ENCODE data around the gene DUSP5. TPM values are rescaled to one million over a fixed set of nuclear protein-coding genes. Genes with fewer than 3 reads are reported as not detected.

Gene DUSP5, protein sequence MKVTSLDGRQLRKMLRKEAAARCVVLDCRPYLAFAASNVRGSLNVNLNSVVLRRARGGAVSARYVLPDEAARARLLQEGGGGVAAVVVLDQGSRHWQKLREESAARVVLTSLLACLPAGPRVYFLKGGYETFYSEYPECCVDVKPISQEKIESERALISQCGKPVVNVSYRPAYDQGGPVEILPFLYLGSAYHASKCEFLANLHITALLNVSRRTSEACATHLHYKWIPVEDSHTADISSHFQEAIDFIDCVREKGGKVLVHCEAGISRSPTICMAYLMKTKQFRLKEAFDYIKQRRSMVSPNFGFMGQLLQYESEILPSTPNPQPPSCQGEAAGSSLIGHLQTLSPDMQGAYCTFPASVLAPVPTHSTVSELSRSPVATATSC
- 100 to 1,000 TPM in 1 of 2 donors, 10 to 100 TPM in 1; 91.9 to 147 TPM for total RNA-seq
- 57.8 to 215 reads per million in 2 donors for total RNA-seq

DNA sequence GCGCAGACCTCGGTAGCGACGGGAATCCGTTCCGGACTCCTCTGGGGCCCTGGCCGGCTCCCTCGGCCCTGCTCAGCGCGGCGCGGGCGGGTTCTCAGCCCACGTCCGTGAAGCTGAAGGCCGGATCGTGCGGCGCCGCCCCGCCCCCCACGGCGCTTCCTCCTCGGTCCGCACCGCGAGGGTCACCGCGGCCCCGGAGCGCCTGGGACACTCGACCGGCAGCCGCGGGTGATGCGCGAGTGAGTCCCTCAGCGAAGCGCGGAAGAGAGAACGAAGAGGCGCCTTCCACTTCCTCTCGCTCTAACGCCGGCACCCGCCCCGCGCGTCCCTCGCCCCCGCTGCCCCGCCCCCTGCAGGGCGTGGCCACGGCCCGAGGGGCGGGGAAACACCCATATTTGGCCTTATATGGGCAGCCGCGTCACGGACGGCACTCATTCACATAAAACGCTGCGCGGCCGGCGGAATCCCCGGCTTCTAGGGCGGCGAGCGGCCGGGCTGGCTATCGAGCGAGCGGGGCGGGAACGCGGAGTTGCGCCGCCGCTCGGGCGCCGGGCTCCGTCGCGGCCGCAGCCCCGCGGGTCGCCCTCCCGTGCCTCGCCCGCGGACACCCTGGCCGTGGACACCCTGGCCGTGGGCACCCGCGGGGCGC, at the start of gene DUSP5:
Gene DUSP5 (plus strand): TSS at position 470 of the 649 bp plus-strand sequence. CDS start 215 bp downstream, outside the sequence.
- H3K4me1 Mint-ChIP-seq: peaks cover 57% of the 10 kb centered on the region
- H3K27ac Mint-ChIP-seq: peak within 1 kb of the TSS; percentile 97
- DNase-seq: peak; percentile 93 to 98 (median 96)
- no peaks in the 10 kb centered on the region for H3K9me3 ChIP-seq (ENCODE audit: control insufficient read depth, low read length, poor library complexity, severe bottlenecking)
- H3K27me3 Mint-ChIP-seq: no peaks in the 10 kb centered on the region
- H3K36me3 Mint-ChIP-seq (ENCODE audit: low read depth): peaks cover 2% of the 10 kb centered on the region
- peak; percentile 83 for ATAC-seq
- H3K4me3 Mint-ChIP-seq: peak within 1 kb of the TSS; percentile 99

DNA sequence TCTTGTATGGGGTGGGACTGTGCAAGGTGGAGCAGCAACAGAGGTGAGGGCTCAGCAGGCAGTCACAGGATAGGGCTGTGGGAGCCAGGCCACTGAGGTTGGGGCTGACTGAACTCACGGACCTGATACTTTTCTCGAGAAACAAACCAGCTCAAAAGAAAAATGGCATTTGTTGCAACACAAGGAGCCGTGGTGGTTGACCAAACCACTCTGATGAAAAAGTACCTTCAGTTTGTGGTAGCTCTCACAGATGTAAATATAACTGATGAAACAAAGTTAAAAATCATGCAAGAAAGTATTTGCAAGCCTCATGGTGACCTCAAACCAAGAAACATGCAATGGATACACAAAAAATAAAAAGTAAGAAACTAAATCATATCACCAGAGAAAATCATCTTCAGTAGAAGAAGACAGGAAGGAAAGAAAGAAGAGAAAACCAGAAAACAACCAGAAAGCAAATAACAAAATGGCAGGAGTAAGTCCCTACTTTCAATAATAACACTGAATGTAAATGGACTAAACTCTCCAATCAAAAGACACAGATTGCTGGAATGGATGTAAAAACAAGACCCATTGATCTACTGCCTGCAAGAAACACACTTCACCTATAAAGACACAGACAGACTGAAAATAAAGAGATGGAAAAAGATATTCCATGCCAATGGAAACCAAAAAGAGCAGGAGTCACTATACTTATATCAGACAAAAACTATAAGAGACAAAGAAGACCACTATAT, 48.9 kb upstream of the DUSP5 start:
- Mint-ChIP-seq H3K4me3 (no peak overlapping the region), H3K27ac (no peak overlapping the region), H3K36me3 (ENCODE audit: low read depth) (peaks cover 4% of the 10 kb centered on the region), H3K4me1 (peaks cover 3% of the 10 kb centered on the region), H3K27me3 (no peaks in the 10 kb centered on the region)
- no peaks in the 10 kb centered on the region for H3K9me3 ChIP-seq (ENCODE audit: control insufficient read depth, low read length, poor library complexity, severe bottlenecking)
- DNase-seq: no peak
- ATAC-seq: no peak

DNA sequence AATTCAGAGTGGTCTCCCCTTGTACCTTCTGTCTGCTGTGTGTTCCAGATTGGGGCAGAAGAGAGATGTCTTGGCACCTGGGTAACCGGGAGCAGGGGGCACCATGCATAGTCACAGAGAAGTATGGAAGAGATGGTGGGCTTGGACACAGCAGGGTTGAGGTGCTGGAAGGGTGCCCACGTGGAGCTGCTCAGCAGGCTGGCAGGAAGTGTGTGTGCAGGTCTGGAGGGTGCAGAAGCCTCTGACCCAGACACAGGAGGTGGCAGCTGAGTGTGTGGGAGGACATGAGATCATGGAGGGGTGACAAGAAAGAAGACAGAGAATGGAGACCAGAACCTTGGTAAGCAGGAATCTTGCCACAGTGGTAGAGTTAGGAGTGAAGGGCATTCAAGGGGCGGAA, 42.3 kb upstream of the DUSP5 start:
- H3K9me3 ChIP-seq (ENCODE audit: control insufficient read depth, low read length, poor library complexity, severe bottlenecking): no peaks in the 10 kb centered on the region
- Mint-ChIP-seq H3K36me3 (ENCODE audit: low read depth) (no peaks in the 10 kb centered on the region), H3K4me3 (peak overlapping the region; percentile 39), H3K27ac (peak overlapping the region; percentile 82), H3K27me3 (no peaks in the 10 kb centered on the region), H3K4me1 (peaks cover 26% of the 10 kb centered on the region)
- DNase-seq (no peak), ATAC-seq (no peak)

DNA sequence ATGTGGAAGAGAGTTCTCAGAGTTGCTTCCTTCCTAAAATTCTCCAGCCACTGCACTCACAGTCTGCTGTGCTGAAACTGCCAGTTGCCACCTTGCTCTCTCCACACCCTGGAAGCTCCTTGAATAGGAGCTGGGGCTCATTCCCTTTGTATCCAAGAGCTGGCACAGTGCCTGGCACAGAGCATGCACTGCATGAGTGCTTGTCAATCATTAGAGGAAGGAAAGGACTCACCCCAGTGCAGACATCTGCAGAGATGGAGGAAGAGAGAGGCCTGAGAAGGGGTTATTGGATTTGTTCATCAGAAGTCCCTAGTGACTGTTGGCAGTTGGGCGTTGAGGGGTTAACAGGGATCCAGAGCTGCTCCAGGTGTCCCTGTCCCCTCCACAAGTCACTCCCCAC, 41.7 kb upstream of the DUSP5 start:
- Mint-ChIP-seq H3K4me3 (no peak overlapping the region), H3K4me1 (peaks cover 30% of the 10 kb centered on the region), H3K27me3 (no peaks in the 10 kb centered on the region), H3K27ac (no peak overlapping the region), H3K36me3 (ENCODE audit: low read depth) (no peaks in the 10 kb centered on the region)
- no peaks in the 10 kb centered on the region for H3K9me3 ChIP-seq (ENCODE audit: control insufficient read depth, low read length, poor library complexity, severe bottlenecking)
- DNase-seq (no peak), ATAC-seq (no peak)

DNA sequence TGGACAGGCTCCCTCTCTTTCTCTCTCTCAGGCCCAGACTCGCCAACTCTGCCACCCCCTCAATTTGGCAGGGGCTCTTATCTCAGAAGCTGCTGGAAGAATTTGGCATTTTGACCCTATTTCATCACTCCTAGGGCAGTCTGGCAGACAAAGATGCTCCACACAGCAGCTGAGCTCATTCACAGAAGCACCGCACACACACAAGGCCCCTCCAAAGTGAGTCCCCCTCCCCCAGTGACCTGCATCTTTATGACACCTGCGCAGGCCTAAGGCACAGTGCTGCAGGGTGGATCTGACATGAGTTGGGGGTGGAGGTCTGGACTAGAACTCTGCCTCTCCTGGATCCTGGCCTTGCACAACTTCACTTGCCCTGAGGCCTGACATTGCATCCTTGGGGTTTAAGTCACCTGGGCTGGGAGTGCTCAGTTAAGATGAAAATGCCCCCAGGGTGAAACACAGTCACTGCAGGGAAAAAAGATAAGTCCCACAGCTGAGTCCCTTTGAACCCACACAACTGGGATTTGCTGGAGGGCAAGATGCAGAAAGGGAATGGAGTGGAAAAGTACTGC, 41.1 kb upstream of the DUSP5 start:
- no peak overlapping the region for H3K4me3 Mint-ChIP-seq
- DNase-seq: no peak
- H3K27me3 Mint-ChIP-seq: no peaks in the 10 kb centered on the region
- H3K4me1 Mint-ChIP-seq: peaks cover 30% of the 10 kb centered on the region
- H3K36me3 Mint-ChIP-seq (ENCODE audit: low read depth): no peaks in the 10 kb centered on the region
- no peak overlapping the region for H3K27ac Mint-ChIP-seq
- ATAC-seq: no peak
- H3K9me3 ChIP-seq (ENCODE audit: control insufficient read depth, low read length, poor library complexity, severe bottlenecking): no peaks in the 10 kb centered on the region

DNA sequence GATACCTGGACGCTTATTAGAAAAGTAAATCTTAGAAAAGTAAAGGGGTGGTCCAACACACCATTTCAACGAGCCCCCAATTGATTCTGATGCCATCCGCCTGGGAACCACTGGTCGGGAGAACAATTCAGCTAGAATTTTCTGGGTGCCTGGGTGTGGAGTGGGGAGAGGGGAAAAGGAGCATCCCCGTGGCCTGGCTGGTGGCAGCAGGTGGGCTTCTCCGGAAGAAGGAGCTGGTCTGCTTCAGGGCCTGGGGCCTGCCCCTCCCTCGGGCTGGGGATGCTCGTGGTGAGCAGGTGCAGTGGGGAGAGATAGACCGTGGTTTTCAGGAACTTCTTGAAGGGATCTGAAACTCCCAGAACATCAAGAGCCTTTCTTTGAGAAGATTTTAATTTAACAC, 39.9 kb upstream of the DUSP5 start:
- Mint-ChIP-seq H3K27me3 (no peaks in the 10 kb centered on the region), H3K4me1 (peaks cover 30% of the 10 kb centered on the region), H3K27ac (peak overlapping the region; percentile 85), H3K36me3 (ENCODE audit: low read depth) (no peaks in the 10 kb centered on the region), H3K4me3 (peak overlapping the region; percentile 5)
- DNase-seq: no peak
- H3K9me3 ChIP-seq (ENCODE audit: control insufficient read depth, low read length, poor library complexity, severe bottlenecking): no peaks in the 10 kb centered on the region
- peak; percentile 31 for ATAC-seq

DNA sequence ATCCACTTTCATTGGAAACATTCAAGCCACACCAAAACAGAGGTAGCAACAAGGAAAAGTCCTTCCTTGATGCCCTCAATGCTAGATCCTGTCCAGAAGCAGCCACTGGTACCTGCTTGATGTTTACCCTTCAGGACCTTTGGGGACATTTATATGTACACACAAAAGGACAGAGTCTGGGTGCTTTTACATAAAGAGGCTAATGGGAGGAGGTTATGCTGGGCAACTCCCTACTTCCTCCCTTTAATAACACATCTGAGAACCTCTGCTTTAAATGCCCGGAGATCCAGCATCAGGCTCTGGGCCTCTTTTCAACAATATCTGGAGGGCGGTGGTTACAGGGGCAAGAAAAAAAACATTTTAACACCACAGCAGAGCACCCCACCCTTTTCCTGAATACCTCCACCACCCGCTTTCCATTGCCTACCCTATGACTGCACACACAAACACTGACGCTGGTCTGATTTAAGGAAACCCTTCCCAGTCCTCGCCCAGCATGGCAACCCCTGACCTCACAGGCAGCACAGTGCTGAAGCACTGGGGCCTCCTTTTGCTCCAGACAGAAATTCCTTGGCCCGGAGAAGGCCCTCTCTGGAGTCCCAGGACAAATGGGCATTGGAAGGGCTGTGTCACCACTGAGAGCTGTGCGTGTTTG, 39.3 kb upstream of the DUSP5 start:
- DNase-seq (no peak), ATAC-seq (peak; percentile 64)
- H3K9me3 ChIP-seq (ENCODE audit: control insufficient read depth, low read length, poor library complexity, severe bottlenecking): no peaks in the 10 kb centered on the region
- H3K4me1 Mint-ChIP-seq: peaks cover 30% of the 10 kb centered on the region
- H3K27me3 Mint-ChIP-seq: no peaks in the 10 kb centered on the region
- no peaks in the 10 kb centered on the region for H3K36me3 Mint-ChIP-seq (ENCODE audit: low read depth)
- H3K4me3 Mint-ChIP-seq: peak overlapping the region; percentile 71
- H3K27ac Mint-ChIP-seq: peak overlapping the region; percentile 85

DNA sequence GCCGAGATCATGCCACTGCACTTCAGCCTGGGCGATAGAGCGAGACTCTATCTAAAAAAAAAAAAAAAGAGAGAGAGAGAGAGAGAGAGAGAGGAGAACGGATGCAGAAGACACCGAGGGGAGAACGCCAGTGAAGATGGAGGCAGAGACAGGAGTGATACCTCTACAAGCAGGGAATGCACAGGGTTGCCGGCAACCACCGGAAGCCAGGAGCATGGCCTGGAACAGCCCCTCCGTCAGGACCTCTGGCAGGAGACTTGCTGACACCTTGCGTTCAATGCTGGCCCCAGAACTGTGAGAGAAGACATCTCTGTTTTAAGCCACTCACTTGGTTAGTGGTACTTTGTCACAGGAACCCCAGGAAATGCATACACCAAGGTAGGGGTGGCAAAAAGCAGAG, 38.1 kb upstream of the DUSP5 start:
- no peaks in the 10 kb centered on the region for H3K9me3 ChIP-seq (ENCODE audit: control insufficient read depth, low read length, poor library complexity, severe bottlenecking)
- Mint-ChIP-seq H3K27ac (no peak overlapping the region), H3K27me3 (no peaks in the 10 kb centered on the region), H3K4me1 (peaks cover 34% of the 10 kb centered on the region), H3K4me3 (no peak overlapping the region), H3K36me3 (ENCODE audit: low read depth) (no peaks in the 10 kb centered on the region)
- no peak for ATAC-seq
- no peak for DNase-seq

DNA sequence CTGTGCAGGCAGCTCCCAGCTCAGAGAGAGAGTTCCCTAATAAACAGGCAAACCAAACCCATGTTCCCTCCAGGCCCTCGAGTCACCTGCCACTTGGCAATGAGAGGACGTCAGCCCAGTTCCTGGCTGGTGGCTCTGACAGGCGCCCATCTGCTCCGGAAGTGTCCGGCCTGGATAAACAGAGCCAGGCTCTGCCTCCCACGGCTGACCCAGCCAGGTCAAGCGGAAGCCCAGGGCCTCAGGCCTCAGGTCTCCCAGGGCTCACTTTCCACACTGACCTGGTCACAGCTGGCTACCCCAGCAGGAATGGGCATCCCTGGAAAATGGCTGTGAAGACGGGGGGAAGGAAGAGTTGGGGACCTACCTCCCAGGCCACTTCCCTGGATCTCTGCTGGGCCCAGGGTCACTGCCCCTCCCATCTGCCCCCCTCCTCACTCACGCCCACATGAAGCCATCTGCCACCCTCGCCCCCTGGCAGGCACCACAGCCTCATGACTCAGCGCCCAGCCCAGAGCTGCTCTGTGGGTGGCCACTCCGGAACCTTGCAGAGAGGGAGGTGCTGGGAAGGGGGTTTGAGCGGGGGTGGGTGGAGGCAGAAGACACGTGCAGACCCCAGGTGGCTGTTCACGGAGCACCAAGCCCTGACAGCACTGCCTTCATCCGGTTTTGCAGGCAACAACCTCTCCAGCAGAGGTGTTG, 37.4 kb upstream of the DUSP5 start:
- DNase-seq (no peak), ATAC-seq (peak; percentile 58)
- Mint-ChIP-seq H3K4me1 (peaks cover 36% of the 10 kb centered on the region), H3K36me3 (ENCODE audit: low read depth) (no peaks in the 10 kb centered on the region), H3K27me3 (no peaks in the 10 kb centered on the region), H3K4me3 (no peak overlapping the region), H3K27ac (peak overlapping the region; percentile 74)
- H3K9me3 ChIP-seq (ENCODE audit: control insufficient read depth, low read length, poor library complexity, severe bottlenecking): no peaks in the 10 kb centered on the region

DNA sequence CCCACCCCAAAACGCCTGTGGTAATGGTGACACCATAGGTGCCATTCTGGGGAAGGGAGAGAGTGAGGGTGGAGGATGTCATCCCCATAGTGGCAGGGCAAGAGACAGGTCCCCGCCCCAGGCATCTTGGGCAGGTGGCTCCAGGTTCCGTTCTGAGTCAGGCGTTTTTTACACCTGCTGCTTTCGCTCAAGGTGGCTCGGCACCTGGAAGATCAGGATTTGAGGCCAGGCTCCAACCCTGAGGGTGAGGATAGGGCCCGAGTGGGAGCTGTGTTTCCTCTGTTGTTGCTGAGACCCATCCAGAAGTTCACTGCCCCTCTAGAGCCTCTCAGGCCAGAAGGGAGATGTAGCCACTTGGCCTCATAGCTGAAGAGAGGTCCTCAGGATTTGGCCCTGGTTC, 36.6 kb upstream of the DUSP5 start:
- Mint-ChIP-seq H3K27ac (peak overlapping the region; percentile 74), H3K4me3 (no peak overlapping the region)
- no peak for ATAC-seq

DNA sequence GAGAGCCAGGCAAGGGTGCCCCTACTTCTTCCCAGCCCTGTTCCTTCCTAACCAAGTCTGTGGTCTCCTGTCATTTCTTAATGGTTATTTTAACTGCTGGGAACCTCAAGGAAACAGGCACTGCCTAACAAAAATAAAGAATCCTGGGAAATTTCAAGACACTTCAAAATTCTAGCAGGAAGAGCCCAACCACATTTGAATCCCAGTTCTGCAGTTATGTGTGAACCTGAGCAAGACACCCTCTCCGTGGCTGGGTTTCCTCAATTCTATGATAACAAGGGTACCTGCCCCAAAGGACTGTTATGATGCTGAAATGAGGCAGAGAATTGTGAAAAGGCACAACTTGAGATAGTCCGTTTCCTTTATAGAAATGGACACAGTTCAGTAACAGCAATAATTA, 36.2 kb upstream of the DUSP5 start:
- no peak for DNase-seq
- H3K36me3 Mint-ChIP-seq (ENCODE audit: low read depth): no peaks in the 10 kb centered on the region
- H3K4me1 Mint-ChIP-seq: peaks cover 29% of the 10 kb centered on the region
- no peak overlapping the region for H3K27ac Mint-ChIP-seq
- H3K4me3 Mint-ChIP-seq: no peak overlapping the region
- no peaks in the 10 kb centered on the region for H3K9me3 ChIP-seq (ENCODE audit: control insufficient read depth, low read length, poor library complexity, severe bottlenecking)
- no peaks in the 10 kb centered on the region for H3K27me3 Mint-ChIP-seq
- ATAC-seq: no peak

More for the DNA sequence above, 36.6 kb upstream of the DUSP5 start:
- no peaks in the 10 kb centered on the region for H3K9me3 ChIP-seq (ENCODE audit: control insufficient read depth, low read length, poor library complexity, severe bottlenecking)
- no peak for DNase-seq
- H3K27me3 Mint-ChIP-seq: no peaks in the 10 kb centered on the region
- no peaks in the 10 kb centered on the region for H3K36me3 Mint-ChIP-seq (ENCODE audit: low read depth)
- peaks cover 29% of the 10 kb centered on the region for H3K4me1 Mint-ChIP-seq

Data from T-helper 17 cell (primary cell).